ENCODE data around the gene CFAP20DC.
"Not testable (repeated sequence)": the region's sequence is repeated elsewhere in the genome, so short reads cannot be mapped to it uniquely, and the experiment has no call there.

Gene CFAP20DC

GRCh38 chr3:58864480-58864879, 185.3 kb downstream of the CFAP20DC start:
- no peak for DNase-seq

- no peak for DNase-seq
These were observed 186.6 kb downstream of the CFAP20DC start for GRCh38 chr3:58863206-58863605.

- no peak for DNase-seq
These were observed 188.3 kb downstream of the CFAP20DC start for GRCh38 chr3:58861551-58861950.

- DNase-seq, result peak; percentile 37
These were observed 191.7 kb downstream of the CFAP20DC start for GRCh38 chr3:58858126-58858525.

- no peak for DNase-seq
These were observed 192.4 kb downstream of the CFAP20DC start for GRCh38 chr3:58857402-58857801.

- no peak for DNase-seq
These were observed 201.0 kb downstream of the CFAP20DC start for GRCh38 chr3:58848826-58849225.

- DNase-seq, result not testable (repeated sequence)
These were observed 207.6 kb downstream of the CFAP20DC start for GRCh38 chr3:58842050-58842747.

GRCh38 chr3:58840949-58841348, 208.9 kb downstream of the CFAP20DC start:
- no peak for DNase-seq

- no peak for DNase-seq
These were observed 209.9 kb downstream of the CFAP20DC start for GRCh38 chr3:58839964-58840363.

- no peak for DNase-seq
These were observed 210.6 kb downstream of the CFAP20DC start for GRCh38 chr3:58839187-58839586.

- DNase-seq, result no peak
These were observed 212.0 kb downstream of the CFAP20DC start for GRCh38 chr3:58837856-58838255.

- no peak for DNase-seq
These were observed 212.5 kb downstream of the CFAP20DC start for GRCh38 chr3:58837141-58837843.

GRCh38 chr3:58835086-58835485, 214.7 kb downstream of the CFAP20DC start:
- no peak for DNase-seq

GRCh38 chr3:58833491-58833890, 216.3 kb downstream of the CFAP20DC start:
- peak; percentile 44 for DNase-seq

GRCh38 chr3:58829321-58830000, 220.4 kb downstream of the CFAP20DC start:
- DNase-seq, result no peak

GRCh38 chr3:58824777-58825176, 225.0 kb downstream of the CFAP20DC start:
- DNase-seq, result no peak

- peak; percentile 90 for DNase-seq
These were observed 225.5 kb downstream of the CFAP20DC start for GRCh38 chr3:58824285-58824684.

- DNase-seq, result not testable (repeated sequence)
These were observed 243.1 kb downstream of the CFAP20DC start for GRCh38 chr3:58806551-58807244.

GRCh38 chr3:58804914-58805313, 244.9 kb downstream of the CFAP20DC start:
- DNase-seq, result no peak

- no peak for DNase-seq
These were observed 248.3 kb downstream of the CFAP20DC start for GRCh38 chr3:58801541-58801940.

GRCh38 chr3:58800940-58801339, 248.9 kb downstream of the CFAP20DC start:
- DNase-seq, result no peak

GRCh38 chr3:58800032-58800431, 249.8 kb downstream of the CFAP20DC start:
- no peak for DNase-seq

GRCh38 chr3:58799271-58799670, 250.6 kb downstream of the CFAP20DC start:
- no peak for DNase-seq

Data from eye (tissue), 1 donor.